Measurements from ENCODE around the gene AGTR1.
A peak's percentile ranks its signal among the peaks of the same experiment; 100 is the strongest.

The AGTR1 gene

GRCh38 chr3:148698190-148698810 is 597 bp downstream of the AGTR1 start:
- peak in 1 of 2 donors; percentile 53 for DNase-seq
- Histone ChIP-seq H3K4me3 (peak overlapping the region; percentile 73 to 81), H3K9me3 (no peaks in the 10 kb centered on the region), H3K27me3 (no peaks in the 10 kb centered on the region), H3K36me3 (no peaks in the 10 kb centered on the region), H3K4me1 (peaks cover 0 to 24% (median 11%) of the 10 kb centered on the region in 4 donors), H3K27ac (peak overlapping the region; percentile 67 to 72)
- intact Hi-C loops (cut with DNase I; ENCODE audit: low total_unique reads): no loop called here
- no peak for TF ChIP-seq CTCF (IDR thresholded peaks at IDR 0.05)

- TF ChIP-seq CTCF (IDR thresholded peaks at IDR 0.05): no peak
- Histone ChIP-seq H3K27me3 (no peaks in the 10 kb centered on the region), H3K4me1 (peaks cover 0 to 23% (median 0%) of the 10 kb centered on the region in 4 donors), H3K9me3 (no peaks in the 10 kb centered on the region), H3K36me3 (no peaks in the 10 kb centered on the region), H3K4me3 (no peak overlapping the region), H3K27ac (no peak overlapping the region)
- no peak for DNase-seq
- intact Hi-C loops (cut with DNase I; ENCODE audit: low total_unique reads): no loop called here
Observed at GRCh38 chr3:148705314-148705713, 7.6 kb downstream of the AGTR1 start.

- no peak for TF ChIP-seq CTCF (IDR thresholded peaks at IDR 0.05)
Observed at GRCh38 chr3:148707601-148708380, 10.1 kb downstream of the AGTR1 start.

GRCh38 chr3:148708409-148708808 is 10.7 kb downstream of the AGTR1 start:
- Histone ChIP-seq H3K27me3 (no peaks in the 10 kb centered on the region), H3K9me3 (no peaks in the 10 kb centered on the region), H3K4me1 (peaks cover 0 to 25% (median 0%) of the 10 kb centered on the region in 4 donors), H3K36me3 (no peaks in the 10 kb centered on the region), H3K27ac (no peak overlapping the region), H3K4me3 (no peak overlapping the region)
- intact Hi-C loops (cut with DNase I; ENCODE audit: low total_unique reads): no loop called here
- no peak for TF ChIP-seq CTCF (IDR thresholded peaks at IDR 0.05)
- no peak for DNase-seq

More at GRCh38 chr3:148707601-148708380, 10.1 kb downstream of the AGTR1 start:
- no peak overlapping the region for H3K4me3 ChIP-seq
- intact Hi-C loops (cut with DNase I; ENCODE audit: low total_unique reads): no loop called here
- H3K27me3 ChIP-seq: no peaks in the 10 kb centered on the region
- no peaks in the 10 kb centered on the region for H3K9me3 ChIP-seq
- DNase-seq: no peak
- no peak overlapping the region for H3K27ac ChIP-seq
- no peaks in the 10 kb centered on the region for H3K36me3 ChIP-seq
- peaks cover 0 to 25% (median 0%) of the 10 kb centered on the region in 4 donors for H3K4me1 ChIP-seq

GRCh38 chr3:148709560-148710253 is 12.0 kb downstream of the AGTR1 start:
- peaks cover 0 to 25% (median 0%) of the 10 kb centered on the region in 4 donors for H3K4me1 ChIP-seq
- H3K4me3 ChIP-seq: no peak overlapping the region
- H3K9me3 ChIP-seq: no peaks in the 10 kb centered on the region
- no peak overlapping the region for H3K27ac ChIP-seq
- intact Hi-C loops (cut with DNase I; ENCODE audit: low total_unique reads): no loop called here
- no peak for TF ChIP-seq CTCF (IDR thresholded peaks at IDR 0.05)
- H3K36me3 ChIP-seq: no peaks in the 10 kb centered on the region
- DNase-seq: no peak
- no peaks in the 10 kb centered on the region for H3K27me3 ChIP-seq
